ENCODE measurements around the gene LRP5.
"Not testable (repeated sequence)": the region's sequence is repeated elsewhere in the genome, so short reads cannot be mapped to it uniquely, and the experiment has no call there.

Gene LRP5

DNA sequence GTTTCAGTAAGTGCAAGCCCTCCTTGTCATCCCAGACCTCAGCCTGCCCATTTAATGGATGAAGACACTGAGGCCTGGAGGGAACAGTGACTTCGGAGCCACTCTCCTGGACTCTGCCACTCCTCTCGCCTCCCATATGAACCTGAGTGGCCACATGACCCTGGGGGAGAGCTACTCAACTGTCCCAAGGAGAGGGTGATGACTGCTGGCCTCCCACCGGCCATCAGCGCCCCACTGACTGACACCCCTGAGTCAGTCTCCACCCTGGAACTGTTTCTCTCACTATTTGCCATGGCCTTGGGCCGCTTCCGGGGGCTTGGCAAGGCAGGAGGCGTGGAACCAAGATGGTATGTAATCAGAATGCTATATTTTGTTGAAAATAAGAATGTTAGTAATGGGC lies 17.1 kb downstream of the LRP5 start:
- DNase-seq (ENCODE audit: low spot score) = no peak

- DNase-seq (ENCODE audit: low spot score) = no peak
These were observed 17.7 kb downstream of the LRP5 start for GRCh38 chr11:68329978-68330699.

DNA sequence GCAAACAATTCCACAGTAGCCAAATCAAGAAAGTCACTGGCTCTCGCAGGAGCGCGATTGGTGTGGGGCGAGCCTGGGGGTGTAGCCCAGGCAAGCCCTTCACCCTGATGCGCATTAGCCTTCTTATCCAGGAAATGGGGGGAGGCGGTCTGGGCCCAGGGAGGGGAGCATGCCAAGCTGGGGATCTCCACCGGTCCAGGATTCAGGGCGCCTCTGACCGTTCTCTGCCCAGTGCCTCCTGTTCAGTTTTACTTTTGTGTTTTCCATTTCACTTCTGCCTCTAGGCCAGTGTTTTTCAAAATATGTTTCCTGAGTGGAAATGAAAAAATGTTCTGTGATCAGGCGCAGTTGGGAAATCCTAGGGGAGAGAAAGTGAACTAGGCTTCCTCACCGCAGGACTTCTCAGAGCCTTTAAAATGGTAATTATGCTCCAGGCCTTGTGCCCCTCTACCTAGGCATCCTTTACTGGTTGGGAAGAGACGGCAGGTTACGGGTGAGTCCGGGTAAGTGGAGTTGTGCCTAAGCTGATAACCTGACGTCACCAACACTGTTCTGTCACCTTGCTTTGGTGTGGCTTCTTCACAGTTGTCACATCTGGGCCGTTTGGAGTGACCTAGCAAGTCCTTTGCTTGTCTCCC lies 18.4 kb downstream of the LRP5 start:
- DNase-seq (ENCODE audit: low spot score) = no peak

DNA sequence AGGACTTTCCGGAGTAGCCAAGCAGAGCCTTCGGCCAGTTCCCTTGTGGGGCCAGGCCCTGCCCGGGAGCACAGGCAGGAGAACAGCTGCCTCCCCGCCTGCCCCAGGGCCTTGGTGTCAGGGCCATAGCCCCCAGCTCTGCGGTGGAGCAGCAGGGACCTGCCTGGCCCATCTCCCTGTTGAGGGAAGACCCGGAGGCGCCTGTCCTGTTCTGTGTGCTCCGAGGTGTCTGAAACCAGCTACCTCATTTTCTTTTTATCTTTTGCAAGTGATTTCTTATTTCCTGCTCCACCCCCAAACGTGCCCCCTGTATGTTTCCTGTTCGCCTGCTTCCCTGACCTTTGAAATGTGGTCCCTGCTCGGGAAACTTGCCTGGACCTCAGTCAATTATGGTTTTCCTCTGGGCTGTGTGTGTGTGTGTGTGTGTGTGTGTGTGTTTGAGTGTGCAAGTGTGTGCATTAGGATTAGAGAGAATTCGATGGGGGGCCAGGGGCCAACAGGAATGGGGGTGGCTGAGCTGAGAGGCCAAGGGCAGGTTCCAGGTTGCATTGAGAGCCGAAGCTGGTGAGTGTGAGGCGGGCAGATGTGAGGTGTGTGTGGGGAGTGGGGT lies 19.1 kb downstream of the LRP5 start:
- no peak for DNase-seq (ENCODE audit: low spot score)

DNA sequence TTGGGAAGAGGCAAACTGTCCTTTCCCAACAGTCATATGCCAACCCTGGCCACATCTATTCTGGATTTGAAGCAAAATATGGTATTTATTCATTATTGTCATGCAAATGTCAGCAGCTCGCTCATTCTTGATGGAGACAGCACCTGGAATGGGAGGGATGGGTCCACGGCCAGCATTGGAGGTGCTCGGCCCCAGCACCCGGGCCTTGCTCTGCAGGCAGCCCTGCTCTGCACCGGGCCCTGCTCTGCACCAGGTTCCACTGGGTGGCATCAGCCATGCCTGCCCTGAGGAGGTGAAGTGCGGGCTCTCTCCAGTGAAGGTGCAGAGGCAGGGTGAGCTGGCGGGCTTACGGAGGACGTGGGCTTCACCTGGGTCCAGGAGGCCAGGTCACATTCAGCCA lies 19.8 kb downstream of the LRP5 start:
- no peak for DNase-seq (ENCODE audit: low spot score)

- DNase-seq (ENCODE audit: low spot score) = no peak
These were observed 20.8 kb downstream of the LRP5 start for GRCh38 chr11:68333173-68333572.

- DNase-seq (ENCODE audit: low spot score) = no peak
These were observed 22.5 kb downstream of the LRP5 start for GRCh38 chr11:68334923-68335322.

- DNase-seq (ENCODE audit: low spot score) = no peak
These were observed 23.3 kb downstream of the LRP5 start for GRCh38 chr11:68335683-68336082.

DNA sequence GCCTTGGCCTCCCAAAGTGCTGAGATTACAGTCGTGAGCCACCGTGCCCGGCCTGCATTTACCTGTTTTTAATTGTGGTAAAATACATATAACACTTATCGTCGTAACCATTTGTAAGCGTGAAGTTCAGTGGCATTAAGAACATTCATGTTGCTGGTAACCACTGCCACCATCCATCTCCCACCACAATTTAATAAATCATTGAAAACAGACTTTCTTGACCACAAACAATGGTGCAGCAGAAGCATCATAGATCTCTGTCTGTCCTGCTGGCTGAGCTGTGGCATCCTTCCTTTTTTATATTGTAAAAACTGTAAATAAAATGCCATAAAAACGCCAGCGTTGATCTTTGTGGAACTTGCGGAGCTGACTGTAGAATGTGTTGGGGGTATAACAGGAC lies 24.3 kb downstream of the LRP5 start:
- no peak for DNase-seq (ENCODE audit: low spot score)

GRCh38 chr11:68337399-68337835 lies 25.0 kb downstream of the LRP5 start:
- no peak for DNase-seq (ENCODE audit: low spot score)

DNA sequence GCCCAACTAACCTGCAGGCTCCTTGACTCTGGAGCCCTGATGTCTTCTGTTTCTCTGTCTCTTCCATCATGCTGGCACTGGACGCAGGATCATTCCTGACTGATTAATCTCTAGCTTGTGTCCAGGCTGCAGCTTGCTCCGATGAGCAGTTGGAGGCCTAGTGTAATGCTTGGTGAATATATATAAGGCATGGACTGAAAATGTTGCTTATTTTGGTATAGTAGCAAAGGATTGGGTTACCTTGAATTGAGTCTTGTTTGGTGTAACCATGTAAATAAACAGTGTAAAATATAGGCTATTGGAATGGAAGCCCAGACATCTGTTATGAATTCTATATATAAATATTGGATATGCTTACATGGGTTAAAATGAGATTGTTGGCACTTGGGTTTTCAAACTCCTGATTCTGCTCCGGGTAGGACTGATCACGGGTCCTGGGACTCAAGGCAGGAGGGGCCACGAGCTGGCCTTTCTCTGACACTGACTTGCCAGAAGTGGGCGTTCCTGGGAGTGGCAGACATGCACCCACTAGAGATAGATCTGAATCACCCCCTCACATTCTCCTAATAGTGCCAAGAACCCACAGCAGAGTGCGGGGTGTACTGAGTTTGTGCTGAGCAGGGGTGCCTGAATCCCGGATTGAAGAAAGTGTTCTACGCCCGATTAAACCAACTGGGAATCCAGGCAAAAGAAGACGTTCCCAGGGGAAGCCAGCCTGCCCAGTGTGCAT lies 25.8 kb downstream of the LRP5 start:
- no peak for DNase-seq (ENCODE audit: low spot score)

DNA sequence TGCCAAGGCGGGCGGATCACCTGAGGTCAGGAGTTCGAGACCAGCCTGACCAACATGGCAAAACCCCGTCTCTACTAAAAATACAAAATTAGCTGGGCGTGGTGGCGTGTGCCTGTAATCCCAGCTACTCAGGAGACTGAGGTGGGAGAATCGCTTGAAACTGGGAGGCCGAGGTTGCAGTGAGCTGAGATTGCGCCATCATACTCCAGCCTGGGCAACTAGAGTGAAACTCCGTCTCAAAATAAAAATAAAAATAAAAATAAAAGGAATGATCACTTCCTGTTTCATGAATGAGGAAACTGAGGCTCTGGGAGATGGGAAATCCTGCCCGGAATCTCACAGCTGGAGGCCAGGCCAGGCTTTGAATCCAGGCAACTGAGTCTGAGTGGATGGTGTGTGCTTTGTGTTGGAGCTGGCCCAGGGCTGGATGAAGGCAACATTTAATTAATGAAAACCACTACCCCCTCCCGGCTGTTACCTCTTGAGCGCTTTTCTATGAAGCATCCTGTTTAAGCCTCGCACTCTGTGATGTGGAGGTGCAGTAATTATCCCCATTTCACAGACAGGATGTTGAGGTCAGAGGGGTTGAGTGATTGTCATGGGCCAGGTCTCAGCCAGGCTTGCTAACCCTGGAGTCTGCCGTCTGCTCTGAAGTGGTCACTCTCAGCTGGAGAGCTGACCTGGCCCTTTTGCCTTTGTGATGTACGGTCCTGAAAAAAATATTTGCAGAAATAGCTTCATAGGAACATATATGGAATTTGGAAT lies 27.8 kb downstream of the LRP5 start:
- peak; percentile 43 for DNase-seq (ENCODE audit: low spot score)

DNA sequence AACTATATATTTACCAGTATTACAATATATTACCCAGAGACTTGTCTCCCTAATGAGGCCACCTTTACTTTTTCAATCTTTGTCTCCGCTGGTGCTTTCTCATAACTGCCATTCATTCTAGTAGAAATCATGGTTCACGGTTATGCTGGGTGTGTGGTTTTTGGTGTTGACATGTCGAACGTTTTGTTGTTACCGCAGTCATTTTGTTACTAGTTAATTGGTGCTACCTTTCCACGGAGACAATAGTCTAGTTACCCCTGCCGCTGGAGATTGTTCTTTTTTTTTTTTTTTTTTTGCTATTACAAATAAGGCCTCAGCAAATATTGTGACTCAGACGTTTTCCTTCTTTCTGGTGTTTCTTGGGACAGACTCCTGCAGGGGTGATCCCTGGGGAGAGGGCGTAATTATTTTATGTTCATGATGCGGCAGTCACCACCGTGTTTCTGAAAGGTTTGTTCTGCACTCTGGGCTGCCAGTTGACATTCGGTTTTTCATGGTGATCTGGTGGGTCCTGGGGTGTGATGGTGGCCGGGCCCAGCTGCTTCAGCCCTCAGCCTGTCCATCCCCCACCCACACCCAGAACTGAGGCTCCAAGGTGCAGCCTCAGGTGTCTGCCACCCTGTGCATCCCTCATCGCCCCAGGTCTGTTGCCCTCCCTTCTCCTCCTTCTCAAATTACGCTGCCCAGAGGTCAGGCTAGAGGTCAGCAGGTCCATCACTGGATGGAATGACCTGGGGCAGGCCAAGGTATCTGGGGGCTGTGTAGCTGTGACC lies 28.6 kb downstream of the LRP5 start:
- peak; percentile 17 for DNase-seq (ENCODE audit: low spot score)

DNA sequence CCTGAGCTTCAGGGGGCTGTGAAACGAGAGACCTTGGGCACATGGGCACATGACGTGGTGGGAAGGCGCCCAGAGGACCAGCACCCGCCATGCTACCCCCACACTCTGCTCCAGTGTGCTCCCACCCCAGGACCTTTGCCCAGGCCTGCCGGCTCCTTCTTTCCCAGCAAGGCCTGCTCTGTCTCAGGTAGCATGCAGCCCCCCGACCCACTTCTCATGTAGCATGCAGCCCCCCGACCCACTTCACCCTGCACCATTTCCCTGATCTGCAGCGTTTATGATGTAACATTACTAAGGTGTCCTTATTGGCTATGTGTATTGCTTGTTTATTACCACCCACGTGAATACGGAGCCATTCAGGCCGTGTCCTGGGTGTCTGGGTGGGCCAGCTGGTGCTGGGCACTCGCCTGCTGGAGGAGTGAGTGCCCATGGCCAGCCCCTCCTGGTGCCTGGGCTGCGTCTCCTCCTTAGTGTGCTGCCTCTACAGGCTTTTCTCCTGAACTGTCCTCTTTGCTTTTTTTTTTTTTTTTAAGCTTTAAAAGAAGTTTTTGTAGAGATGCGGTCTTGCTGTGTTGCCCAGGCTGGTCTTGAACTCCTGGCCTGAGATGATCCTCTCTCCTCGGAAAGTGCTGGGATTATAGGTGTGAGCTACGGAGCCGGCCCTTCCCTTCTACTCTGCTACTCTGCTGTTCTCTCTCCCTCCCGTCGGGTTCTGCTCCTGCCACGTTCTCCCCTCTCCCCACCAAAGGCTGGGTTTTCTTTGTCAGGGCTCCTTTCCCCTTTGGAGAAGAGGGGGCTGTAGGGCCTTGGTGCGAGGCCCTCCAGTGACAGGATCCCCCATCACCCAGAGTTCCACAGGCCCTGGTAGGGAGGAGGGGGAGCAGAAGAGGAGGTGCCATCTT lies 29.4 kb downstream of the LRP5 start:
- DNase-seq (ENCODE audit: low spot score) = no peak

DNA sequence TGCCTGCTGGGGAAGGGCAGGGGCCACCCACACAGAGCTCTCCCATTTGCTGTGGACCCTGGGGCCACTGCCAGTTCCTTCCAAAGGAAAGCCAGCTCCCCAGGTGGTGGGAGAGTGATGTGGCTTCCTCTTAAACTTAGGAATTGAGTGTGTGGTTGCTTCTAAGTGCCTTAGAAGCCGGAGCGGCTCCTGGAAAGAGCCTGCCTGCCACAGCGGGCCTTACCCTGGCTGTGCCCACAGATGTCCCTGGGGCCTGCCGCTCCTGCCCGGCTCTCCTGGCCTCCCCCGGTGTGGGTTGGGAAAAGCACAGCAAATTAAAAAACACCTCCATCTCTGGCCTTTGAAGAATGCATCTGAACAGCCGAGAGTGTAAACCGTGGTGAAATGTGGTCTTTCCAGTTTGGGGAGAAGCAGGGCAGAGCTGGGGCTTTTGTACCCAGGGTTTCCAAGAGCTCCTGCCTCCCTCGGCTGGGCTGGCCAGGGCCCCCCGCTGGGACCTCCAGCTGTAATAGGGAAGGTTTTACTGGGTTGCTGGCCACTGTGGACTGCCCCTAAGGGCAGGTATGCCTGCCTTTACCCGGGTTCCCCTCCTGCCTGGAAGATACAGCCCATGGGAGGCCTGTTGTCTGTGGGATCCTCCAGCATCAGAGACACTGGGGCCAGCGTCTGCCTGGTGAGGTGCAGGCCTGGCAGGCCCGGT lies 30.2 kb downstream of the LRP5 start:
- DNase-seq (ENCODE audit: low spot score) = no peak

DNA sequence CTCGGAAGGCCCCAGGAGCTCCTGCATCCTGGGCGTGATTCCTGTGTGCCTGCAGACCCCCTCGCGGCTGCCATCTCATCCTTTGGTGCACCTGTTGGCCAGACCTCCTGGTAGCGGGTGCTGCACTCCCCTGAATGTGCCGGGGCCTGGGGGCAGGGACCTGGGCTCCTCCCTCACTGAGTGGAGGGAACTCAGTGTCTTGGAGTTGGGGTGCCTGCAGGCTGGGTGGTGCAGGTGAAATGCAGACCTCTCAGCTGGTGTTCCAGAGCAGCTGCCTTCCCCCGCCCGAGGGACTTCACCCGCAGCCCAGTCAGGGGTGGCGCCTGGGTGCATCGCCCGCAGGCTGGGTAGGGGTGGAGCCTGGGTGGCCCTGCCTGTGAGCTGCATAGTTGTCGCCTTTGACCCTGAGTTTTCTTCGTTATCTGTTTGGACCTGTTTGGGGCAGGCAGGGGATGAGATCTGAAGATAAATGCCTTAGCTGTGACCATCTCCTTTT lies 31.4 kb downstream of the LRP5 start:
- DNase-seq (ENCODE audit: low spot score) = no peak

- DNase-seq (ENCODE audit: low spot score) = not testable (repeated sequence)
These were observed 32.4 kb downstream of the LRP5 start for GRCh38 chr11:68344821-68345220.

DNA sequence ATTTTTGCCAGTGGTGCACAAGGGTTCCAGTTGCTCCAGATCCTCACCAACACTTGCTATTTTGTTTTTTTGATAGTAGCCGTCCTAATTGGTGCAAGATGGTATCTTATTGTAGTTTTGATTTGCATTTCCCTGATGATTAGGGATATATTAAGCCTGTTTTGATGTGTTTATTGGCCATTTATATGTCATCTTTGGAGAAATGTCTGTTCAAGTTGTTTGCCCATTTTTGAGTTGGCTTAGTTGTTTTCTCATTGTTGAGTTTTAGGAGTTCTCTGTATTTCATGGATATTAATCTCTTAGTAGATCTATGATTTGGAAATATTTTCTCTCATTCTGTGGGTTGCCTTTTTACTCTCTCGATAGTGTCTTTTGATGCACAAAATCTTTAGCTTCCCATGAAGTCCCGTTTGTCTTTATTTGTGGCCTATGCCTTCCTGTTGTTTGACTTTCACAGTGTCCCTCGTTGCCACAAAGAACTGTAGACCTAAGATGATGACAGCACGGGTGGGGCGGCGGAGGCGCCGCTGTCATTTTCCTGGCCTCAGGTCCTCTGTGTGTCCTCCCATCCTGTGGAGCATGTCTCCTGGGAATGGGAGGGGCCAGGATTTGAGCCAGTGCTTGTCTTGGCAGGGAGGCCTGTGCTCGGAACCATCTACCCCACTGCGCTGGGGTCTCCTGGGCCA lies 33.5 kb downstream of the LRP5 start:
- DNase-seq (ENCODE audit: low spot score) = no peak

GRCh38 chr11:68346462-68346790 lies 34.0 kb downstream of the LRP5 start:
- no peak for DNase-seq (ENCODE audit: low spot score)

All from CD4-positive, alpha-beta T cell treated with Interleukin-15 for 4 hours (primary cell).